ENCODE data around the gene MAST4.

Gene MAST4

GRCh38 chr5:66974256-66974655 lies 378.1 kb downstream of the MAST4 start:
- DNase-seq, result no peak

GRCh38 chr5:66976108-66976507 lies 379.9 kb downstream of the MAST4 start:
- DNase-seq, result no peak

GRCh38 chr5:66979738-66980137 lies 383.5 kb downstream of the MAST4 start:
- no peak for DNase-seq

- no peak for DNase-seq
Observed at GRCh38 chr5:66981266-66982055, 385.3 kb downstream of the MAST4 start.

- no peak for DNase-seq
Observed at GRCh38 chr5:66982056-66982387, 385.8 kb downstream of the MAST4 start.

- DNase-seq, result no peak
Observed at GRCh38 chr5:66982470-66982869, 386.3 kb downstream of the MAST4 start.

GRCh38 chr5:66985417-66985816 lies 389.2 kb downstream of the MAST4 start:
- DNase-seq, result no peak

- no peak for DNase-seq
Observed at GRCh38 chr5:66986009-66986408, 389.8 kb downstream of the MAST4 start.

- DNase-seq, result no peak
Observed at GRCh38 chr5:66986534-66986933, 390.3 kb downstream of the MAST4 start.

GRCh38 chr5:66987126-66987525 lies 390.9 kb downstream of the MAST4 start:
- no peak for DNase-seq

- DNase-seq, result no peak
Observed at GRCh38 chr5:66987540-66987939, 391.3 kb downstream of the MAST4 start.

- DNase-seq, result no peak
Observed at GRCh38 chr5:66987949-66988838, 392.0 kb downstream of the MAST4 start.

- no peak for DNase-seq
Observed at GRCh38 chr5:66989286-66989685, 393.1 kb downstream of the MAST4 start.

- DNase-seq, result no peak
Observed at GRCh38 chr5:66989781-66990180, 393.6 kb downstream of the MAST4 start.

- no peak for DNase-seq
Observed at GRCh38 chr5:66991746-66992145, 395.6 kb downstream of the MAST4 start.

- DNase-seq, result no peak
Observed at GRCh38 chr5:66992547-66992946, 396.4 kb downstream of the MAST4 start.

- DNase-seq, result no peak
Observed at GRCh38 chr5:66993448-66993847, 397.3 kb downstream of the MAST4 start.

GRCh38 chr5:66993882-66994281 lies 397.7 kb downstream of the MAST4 start:
- DNase-seq, result no peak

- no peak for DNase-seq
Observed at GRCh38 chr5:66994790-66995189, 398.6 kb downstream of the MAST4 start.

GRCh38 chr5:67000794-67001475 lies 404.7 kb downstream of the MAST4 start:
- DNase-seq, result no peak

GRCh38 chr5:67002832-67003684 lies 406.9 kb downstream of the MAST4 start:
- no peak for DNase-seq

GRCh38 chr5:67003685-67003934 lies 407.4 kb downstream of the MAST4 start:
- no peak for DNase-seq
